CD14-positive monocyte (primary cell): Measurements from ENCODE around the gene KCNN3. TPM values are rescaled to one million over a fixed set of nuclear protein-coding genes. Genes with fewer than 3 reads are reported as not detected.
A peak's percentile ranks its signal among the peaks of the same experiment; 100 is the strongest.

Source experiments
- DNase-seq, 3 donors: peaks; one replicate each; pipeline ENCODE4 v3.0.0-alpha.2; 2011 to 2022
- H2AFZ ChIP-seq: 2 replicates; pipeline ENCODE4 v1.6.0; 2012; ENCODE audit warnings: mild to moderate bottlenecking, low read depth, low read length, inconsistent platforms; ENCODE audit not compliant: insufficient read depth, poor library complexity, severe bottlenecking
- H3K27ac ChIP-seq, 2 donors: 1 replicate in 1 of 2; 2 replicates in 1 of 2; pipeline ENCODE4 v1.5.1; 2012 to 2013; ENCODE audit warnings: low read length in 2 of 2, control low read depth in 1 of 2, inconsistent platforms in 1 of 2, low read depth in 1 of 2, mild to moderate bottlenecking in 1 of 2
- H3K27me3 ChIP-seq, 2 donors: one replicate each; pipeline versions ENCODE4 v1.6.0 to v1.6.1; 2011 to 2013; ENCODE audit warnings: low read length in 2 of 2; ENCODE audit not compliant: control insufficient read depth in 2 of 2, insufficient read depth in 2 of 2
- H3K36me3 ChIP-seq, 2 donors: replicated peaks in 1 of 2; 1 replicate in 1 of 2; 2 replicates in 1 of 2; pipeline versions ENCODE4 v1.5.1 to v1.6.1; 2012 to 2013; ENCODE audit warnings: low read length in 2 of 2, control low read depth in 1 of 2, inconsistent platforms in 1 of 2, mild to moderate bottlenecking in 1 of 2; ENCODE audit not compliant: insufficient read depth in 2 of 2, control insufficient read depth in 1 of 2
- H3K4me1 ChIP-seq, 2 donors: 1 replicate in 1 of 2; 2 replicates in 1 of 2; pipeline versions ENCODE4 v1.5.1 to v1.6.1; 2012 to 2013; ENCODE audit warnings: low read length in 2 of 2, control low read depth in 1 of 2, inconsistent platforms in 1 of 2, mild to moderate bottlenecking in 1 of 2, moderate library complexity in 1 of 2; ENCODE audit not compliant: insufficient read depth in 2 of 2, control insufficient read depth in 1 of 2
- H3K4me2 ChIP-seq: replicated peaks from 2 replicates; pipeline ENCODE3; 2012; ENCODE audit warnings: low read length, moderate library complexity, mild to moderate bottlenecking; ENCODE audit not compliant: poor library complexity, severe bottlenecking; ENCODE audit errors: extremely low read depth
- H3K4me3 ChIP-seq, 3 experiments: fragments of 200-600 bp in 1 of 3; sonication (generic) in 1 of 3; replicated peaks in 1 of 3; 1 replicate in 2 of 3; 2 replicates in 1 of 3; pipeline ENCODE4 v1.5.1; 2011 to 2013; ENCODE audit warnings: low read length in 3 of 3, mild to moderate bottlenecking in 3 of 3, control low read depth in 2 of 3, low read depth in 2 of 3, inconsistent platforms in 1 of 3, moderate library complexity in 1 of 3
- H3K79me2 ChIP-seq: 2 replicates; pipeline ENCODE4 v1.6.0; 2012; ENCODE audit warnings: mild to moderate bottlenecking, control low read depth, inconsistent platforms, low read length, moderate library complexity; ENCODE audit not compliant: insufficient read depth
- H3K9ac ChIP-seq: 2 replicates; pipeline ENCODE4 v1.6.0; 2017; ENCODE audit warnings: low read length, mild to moderate bottlenecking; ENCODE audit not compliant: insufficient read depth, poor library complexity, severe bottlenecking
- H3K9me3 ChIP-seq, 2 donors: replicated peaks in 1 of 2; 1 replicate in 1 of 2; 2 replicates in 1 of 2; pipeline versions ENCODE4 v1.5.1 to v1.6.1; 2012 to 2013; ENCODE audit warnings: low read length in 2 of 2, control low read depth in 1 of 2; ENCODE audit not compliant: control insufficient read depth in 1 of 2, insufficient read depth in 1 of 2
- H4K20me1 ChIP-seq: 2 replicates; pipeline ENCODE4 v1.6.0; 2012; ENCODE audit warnings: mild to moderate bottlenecking, low read length, control low read depth, moderate library complexity; ENCODE audit not compliant: insufficient read depth
- H3K27ac Mint-ChIP-seq, 7 donors: one replicate each; pipeline ENCODE4 v1.8.0; 2020; ENCODE audit warnings: mild to moderate bottlenecking in 7 of 7, mixed read lengths in 7 of 7, moderate library complexity in 6 of 7, inconsistent platforms in 2 of 7
- H3K27me3 Mint-ChIP-seq, 3 donors: one replicate each; pipeline ENCODE4 v1.8.0; 2021 to 2022; ENCODE audit warnings: low read depth in 3 of 3, mild to moderate bottlenecking in 3 of 3, mixed read lengths in 3 of 3, moderate library complexity in 3 of 3, inconsistent platforms in 1 of 3
- H3K36me3 Mint-ChIP-seq, 2 donors: one replicate each; pipeline ENCODE4 v1.8.0; 2020; ENCODE audit warnings: mixed read lengths in 2 of 2, inconsistent platforms in 1 of 2, mild to moderate bottlenecking in 1 of 2
- H3K4me1 Mint-ChIP-seq: one replicate; pipeline ENCODE4 v1.8.0; 2020; ENCODE audit warnings: mild to moderate bottlenecking, mixed read lengths
- H3K4me3 Mint-ChIP-seq, 2 donors: one replicate each; pipeline ENCODE4 v1.8.0; 2020; ENCODE audit warnings: mild to moderate bottlenecking in 2 of 2, mixed read lengths in 2 of 2, moderate library complexity in 1 of 2
- H3K9me3 Mint-ChIP-seq, 7 donors: one replicate each; pipeline ENCODE4 v1.8.0; 2020 to 2022; ENCODE audit warnings: mixed read lengths in 7 of 7, mild to moderate bottlenecking in 6 of 7, moderate library complexity in 6 of 7, inconsistent platforms in 2 of 7
- CTCF ChIP-seq: fragments of 200-600 bp; IDR thresholded peaks from one replicate; pipeline ENCODE4 v1.8.0; 2022; ENCODE audit warnings: antibody characterized with exemption, mild to moderate bottlenecking
- WGBS: methylation state at CpG from one replicate; pipeline ENCODE4 v1.1.5; 2013; ENCODE audit warnings: missing lambda C conversion rate; ENCODE audit not compliant: insufficient coverage; 5-methylcytosine and 5-hydroxymethylcytosine counted together
- intact Hi-C, 2 donors: fragments of 100-400 bp; cut with micrococcal nuclease; formaldehyde crosslinking; loops; one replicate each; pipeline versions ENCODE4 v1.15.0 to v1.15.1; 2023
- polyA plus RNA-seq, 3 donors: library from polyadenylated mRNA; depleted of rRNA in 1 of 3; unstranded in 2 of 3; stranded (reverse) in 1 of 3; fragments of 300-500 nt in 2 of 3; fragments of >200 nt in 1 of 3; fragmentation: Illumina TruSeq in 2 of 3; gene quantifications; 1 replicate in 2 of 3; 2 replicates in 1 of 3; pipeline ENCODE4 v1.2.3, GENCODE V29; 2012 to 2021

Gene KCNN3
- polyA plus RNA-seq, 3 donors: not detected

- H4K20me1 ChIP-seq: no peaks in the 10 kb centered on the region
- WGBS: no CpG with 5 or more reads among the region's 6 CpGs
- H3K9ac ChIP-seq: no peak overlapping the region
- no peak overlapping the region for H3K4me3 ChIP-seq
- Mint-ChIP-seq H3K9me3 (peaks cover 0 to 2% (median 0%) of the 10 kb centered on the region in 7 donors), H3K36me3 (peaks cover 0 to 2% of the 10 kb centered on the region in 2 donors), H3K27ac (peak overlapping the region in 5 of 7 donors; percentile 12 to 91 (median 25)), H3K27me3 (peaks cover 3 to 9% (median 4%) of the 10 kb centered on the region in 3 donors), H3K4me1 (peaks cover 38% of the 10 kb centered on the region), H3K4me3 (no peak overlapping the region)
- intact Hi-C loops: no loop called here
- no peaks in the 10 kb centered on the region for H3K79me2 ChIP-seq
- no peak for TF ChIP-seq CTCF
- no peaks in the 10 kb centered on the region for H3K36me3 ChIP-seq
- no peaks in the 10 kb centered on the region for H3K9me3 ChIP-seq
- H3K4me1 ChIP-seq: peaks cover 68 to 80% of the 10 kb centered on the region in 2 donors
- H3K27me3 ChIP-seq: peaks cover 0 to under 1% of the 10 kb centered on the region in 2 donors
- no peak overlapping the region for H3K4me2 ChIP-seq
- H3K27ac ChIP-seq: no peak overlapping the region
- no peak for DNase-seq
- no peak overlapping the region for H2AFZ ChIP-seq
These were observed 151.5 kb downstream of the KCNN3 start for GRCh38 chr1:154718566-154718965.

GRCh38 chr1:154717528-154717924, 152.6 kb downstream of the KCNN3 start:
- intact Hi-C loops: no loop called here
- H4K20me1 ChIP-seq: no peaks in the 10 kb centered on the region
- no peak overlapping the region for H3K27ac ChIP-seq
- Mint-ChIP-seq H3K4me3 (no peak overlapping the region), H3K27me3 (peaks cover 3 to 9% (median 6%) of the 10 kb centered on the region in 3 donors), H3K4me1 (peaks cover 38% of the 10 kb centered on the region), H3K36me3 (peaks cover 0 to 2% of the 10 kb centered on the region in 2 donors), H3K9me3 (peaks cover 0 to 2% (median 0%) of the 10 kb centered on the region in 7 donors), H3K27ac (peak overlapping the region in 2 of 7 donors; percentile 19 to 73)
- H3K79me2 ChIP-seq: no peaks in the 10 kb centered on the region
- no peak overlapping the region for H3K4me2 ChIP-seq
- TF ChIP-seq CTCF: no peak
- H3K27me3 ChIP-seq: peaks cover 0 to 5% of the 10 kb centered on the region in 2 donors
- peaks cover 68 to 80% of the 10 kb centered on the region in 2 donors for H3K4me1 ChIP-seq
- no peak overlapping the region for H2AFZ ChIP-seq
- no peaks in the 10 kb centered on the region for H3K9me3 ChIP-seq
- H3K9ac ChIP-seq: no peak overlapping the region
- no peaks in the 10 kb centered on the region for H3K36me3 ChIP-seq
- H3K4me3 ChIP-seq: no peak overlapping the region
- DNase-seq: no peak
- 96% methylated on average over 4 of the region's 7 CpGs for WGBS
